Endothelial cell of umbilical vein (primary cell): ENCODE data around the gene TMEM89. TPM values are rescaled to one million over a fixed set of nuclear protein-coding genes. Genes with fewer than 3 reads are reported as not detected.

ENCODE experiments used
- BruUV-seq: library from RNA; stranded (reverse); fragments of 400-500 nt; replicated peaks from 2 replicates; lab custom pipeline; 2021; lab: Mats Ljungman, UMichigan
- CTCF ChIA-PET: fragments of 300-600, 350-600 bp; sonication (Branson Sonifier 250); formaldehyde crosslinking; loops from one replicate; lab custom pipeline; 2021; ENCODE audit warnings: antibody characterized with exemption, inconsistent platforms; lab: Charles Lee
- POLR2A ChIA-PET: fragments of 300-600, 350-600 bp; sonication (Branson Sonifier 250); formaldehyde crosslinking; loops from one replicate; lab custom pipeline; 2021; ENCODE audit warnings: antibody characterized with exemption, inconsistent platforms; lab: Charles Lee
- DNase-seq: peaks from one replicate; pipeline ENCODE4 v3.0.0-alpha.2; 2011; ENCODE audit warnings: low read depth, low spot score
- FAIRE-seq: peaks from 2 replicates; lab custom pipeline; 2011; peaks lifted over from hg19 to GRCh38; lab: Jason Lieb, UNC
- H2AFZ ChIP-seq: 2 replicates; pipeline ENCODE4 v1.6.0; 2012; ENCODE audit warnings: low read depth, low read length, control low read depth, inconsistent platforms
- H3K27ac ChIP-seq: 2 replicates; pipeline ENCODE4 v1.5.1; 2011; ENCODE audit warnings: low read depth, mild to moderate bottlenecking, control low read depth, low read length, moderate library complexity; ENCODE audit not compliant: insufficient read depth
- H3K27me3 ChIP-seq, 2 experiments: 2 replicates each; pipeline versions ENCODE4 v1.6.0 to v1.6.1; 2011; ENCODE audit warnings: low read length in 2 of 2, mixed read lengths in 1 of 2; ENCODE audit not compliant: control insufficient read depth in 2 of 2, insufficient read depth in 2 of 2
- H3K36me3 ChIP-seq, 2 experiments: 2 replicates in 1 of 2; 3 replicates in 1 of 2; pipeline ENCODE4 v1.5.1; 2011; ENCODE audit warnings: low read length in 2 of 2, mild to moderate bottlenecking in 1 of 2, moderate library complexity in 1 of 2; ENCODE audit not compliant: control insufficient read depth in 2 of 2, insufficient read depth in 2 of 2; ENCODE audit errors: extremely low read depth in 1 of 2
- H3K4me1 ChIP-seq: 3 replicates; pipeline ENCODE4 v1.5.1; 2011; ENCODE audit warnings: mild to moderate bottlenecking, low read length; ENCODE audit not compliant: control insufficient read depth, insufficient read depth; ENCODE audit errors: extremely low read depth
- H3K4me2 ChIP-seq: 2 replicates; pipeline ENCODE4 v1.6.1; 2011; ENCODE audit warnings: low read length, control low read depth, mixed read lengths; ENCODE audit not compliant: insufficient read depth
- H3K4me3 ChIP-seq, 3 experiments: fragments of 200-600 bp in 1 of 3; sonication (generic), shearing (Covaris generic) in 1 of 3; replicated peaks in 1 of 3; 2 replicates each; pipeline ENCODE4 v1.5.1; 2011 to 2016; ENCODE audit warnings: control low read depth in 3 of 3, low read length in 3 of 3, mild to moderate bottlenecking in 2 of 3, inconsistent platforms in 1 of 3, low read depth in 1 of 3, moderate library complexity in 1 of 3; ENCODE audit not compliant: insufficient read depth in 1 of 3
- H3K79me2 ChIP-seq: 2 replicates; pipeline ENCODE4 v1.6.0; 2012; ENCODE audit warnings: low read length, inconsistent platforms; ENCODE audit not compliant: control insufficient read depth, insufficient read depth
- H3K9ac ChIP-seq: replicated peaks from 2 replicates; pipeline ENCODE3; 2011; ENCODE audit warnings: low read length, control low read depth; ENCODE audit not compliant: insufficient read depth; ENCODE audit errors: extremely low read depth
- H3K9me1 ChIP-seq: replicated peaks from 3 replicates; pipeline ENCODE4 v1.6.0; 2011; ENCODE audit warnings: mild to moderate bottlenecking, low read length; ENCODE audit not compliant: control insufficient read depth, insufficient read depth; ENCODE audit errors: extremely low read depth
- H3K9me3 ChIP-seq: replicated peaks from 2 replicates; pipeline ENCODE4 v1.5.1; 2012; ENCODE audit warnings: low read length, inconsistent platforms; ENCODE audit not compliant: control insufficient read depth, insufficient read depth
- H4K20me1 ChIP-seq: replicated peaks from 2 replicates; pipeline ENCODE3; 2011; ENCODE audit warnings: mild to moderate bottlenecking, low read length; ENCODE audit not compliant: control insufficient read depth, insufficient read depth; ENCODE audit errors: extremely low read depth
- JUN ChIP-seq: IDR thresholded peaks from 2 replicates; pipeline ENCODE4 v1.6.1; 2011; ENCODE audit warnings: borderline replicate concordance, low read depth; ENCODE audit not compliant: insufficient read length, insufficient read depth
- POLR2AphosphoS5 ChIP-seq: IDR thresholded peaks from 2 replicates; pipeline ENCODE4 v1.6.1; 2012; ENCODE audit warnings: low read depth, mild to moderate bottlenecking, control low read depth, low read length, moderate library complexity; ENCODE audit not compliant: insufficient read depth
- dilution Hi-C: fragments of 300-500 bp; cut with MboI; formaldehyde crosslinking; loops from one replicate; pipeline ENCODE4 v1.15.0; 2019; ENCODE audit warnings: low sequenced_read_pairs; ENCODE audit not compliant: extremely low pct_ligation_motif_present
- intact Hi-C: fragments of 100-400 bp; cut with micrococcal nuclease; formaldehyde crosslinking; loops from one replicate; pipeline ENCODE4 v1.10.0; 2022
- polyA plus RNA-seq, 4 experiments: library from polyadenylated mRNA; depleted of rRNA in 3 of 4; stranded (reverse) in 3 of 4; unstranded in 1 of 4; fragments of >200 nt; gene quantifications; 2 replicates each; pipeline versions ENCODE4 v1.2.1 to v1.2.3, GENCODE V29; 2011 to 2012; ENCODE audit warnings: missing spikeins in 1 of 4
- total RNA-seq: library from RNA; stranded (reverse); gene quantifications from 2 replicates; pipeline ENCODE4 v1.2.3, GENCODE V29; 2021
- TF ChIP-seq, protein P1 (sequence below), 2 donors: IDR thresholded peaks; 1 replicate in 1 of 2; 2 replicates in 1 of 2; pipeline ENCODE4 v1.5.1; 2011; ENCODE audit warnings: low read length in 2 of 2, mild to moderate bottlenecking in 2 of 2, moderate library complexity in 2 of 2, control low read depth in 1 of 2, inconsistent platforms in 1 of 2, low read depth in 1 of 2; ENCODE audit not compliant: insufficient read depth in 1 of 2; ENCODE audit errors: extremely low read depth in 1 of 2

TMEM89 gene
- total and polyA plus RNA-seq, 2 donors (not counting 3 experiments of a cell fraction or from before 2014, with no cell fraction given), result not detected

DNA sequence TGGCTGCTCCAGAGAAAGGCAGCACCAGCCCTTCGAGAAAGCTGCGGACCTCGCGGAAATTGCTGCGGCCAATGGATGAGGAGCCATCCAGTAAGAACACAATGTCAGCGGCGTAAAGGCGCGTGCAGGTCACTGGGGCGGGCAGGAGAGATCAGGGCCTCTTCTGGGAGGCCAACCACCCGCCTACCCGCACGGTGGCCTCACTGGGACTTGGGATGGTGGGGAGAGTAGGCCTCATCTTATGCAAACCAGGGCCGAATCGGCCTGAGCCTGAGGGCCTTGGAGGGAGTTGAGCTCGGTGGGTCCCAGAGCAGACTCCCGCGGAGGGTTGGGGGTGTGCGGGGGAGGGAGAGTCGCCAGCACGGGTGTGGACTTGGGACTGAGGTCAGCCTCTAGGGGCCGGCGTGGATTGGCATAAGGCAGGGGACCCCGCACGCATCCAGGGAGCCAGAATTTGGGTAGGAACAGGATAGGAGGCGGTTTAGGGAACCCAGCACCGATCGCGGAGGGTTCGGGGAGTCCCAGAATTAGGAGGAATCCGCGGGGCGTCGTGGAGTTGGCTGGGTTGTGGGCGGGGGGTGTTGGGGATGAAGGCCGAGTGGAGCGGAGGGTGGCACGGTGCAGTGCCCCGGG, 27.0 kb downstream of the TMEM89 start:
- Histone ChIP-seq H3K9ac (no peak overlapping the region), H3K9me1 (no peaks in the 10 kb centered on the region), H2AFZ (no peak overlapping the region), H3K36me3 (peaks cover 0 to 8% of the 10 kb centered on the region in 2 experiments), H3K9me3 (no peaks in the 10 kb centered on the region), H3K4me3 (no peak overlapping the region), H3K27ac (no peak overlapping the region), H3K27me3 (peaks cover 8 to 9% of the 10 kb centered on the region in 2 experiments), H3K4me2 (no peak overlapping the region), H3K4me1 (peaks cover 6% of the 10 kb centered on the region), H4K20me1 (no peaks in the 10 kb centered on the region), H3K79me2 (no peaks in the 10 kb centered on the region)
- POLR2A ChIA-PET, result no interaction called here
- intact Hi-C loops, result no loop called here
- CTCF ChIA-PET, result no interaction called here
- DNase-seq, result no peak
- no TSS peak for BruUV-seq
- dilution Hi-C loops, result no loop called here
- FAIRE-seq, result no peak
- no peak for TF ChIP-seq JUN

DNA sequence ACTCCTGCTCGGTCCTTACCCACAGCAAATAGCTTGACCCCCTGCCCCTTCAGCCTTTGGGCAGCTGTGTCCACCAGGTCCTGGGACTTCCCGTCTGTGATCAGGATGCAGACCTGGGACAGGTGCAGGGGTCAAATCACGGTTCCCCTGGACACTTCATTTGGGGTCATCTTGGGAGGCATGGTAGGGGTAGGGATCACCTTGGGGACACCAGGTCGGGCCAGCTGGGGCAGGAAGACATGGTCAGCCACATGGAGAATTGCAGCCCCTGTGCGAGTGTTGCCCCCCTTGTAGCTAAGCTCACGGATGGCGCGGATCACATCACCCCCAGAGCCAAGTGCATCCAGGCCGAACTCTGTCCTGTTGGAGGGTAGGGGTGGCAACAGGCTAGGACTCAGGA, 28.2 kb downstream of the TMEM89 start:
- Histone ChIP-seq H3K4me1 (peaks cover 6% of the 10 kb centered on the region), H3K9me1 (no peaks in the 10 kb centered on the region), H3K27ac (no peak overlapping the region), H3K79me2 (no peaks in the 10 kb centered on the region), H2AFZ (no peak overlapping the region), H4K20me1 (no peaks in the 10 kb centered on the region), H3K4me3 (no peak overlapping the region), H3K9me3 (no peaks in the 10 kb centered on the region), H3K27me3 (peaks cover 9 to 11% of the 10 kb centered on the region in 2 experiments), H3K36me3 (peaks cover 0 to 2% of the 10 kb centered on the region in 2 experiments), H3K4me2 (no peak overlapping the region), H3K9ac (no peak overlapping the region)
- intact Hi-C loops (no loop called here), dilution Hi-C loops (no loop called here)
- BruUV-seq, result no TSS peak
- FAIRE-seq (no peak), DNase-seq (no peak)
- ChIA-PET POLR2A (no interaction called here), CTCF (interaction anchor here (1.4 kb wide), 1 partner anchor 8 kb away, joined by 3 read pairs; no protein-coding TSS in a partner anchor)
- TF ChIP-seq, protein P1, sequence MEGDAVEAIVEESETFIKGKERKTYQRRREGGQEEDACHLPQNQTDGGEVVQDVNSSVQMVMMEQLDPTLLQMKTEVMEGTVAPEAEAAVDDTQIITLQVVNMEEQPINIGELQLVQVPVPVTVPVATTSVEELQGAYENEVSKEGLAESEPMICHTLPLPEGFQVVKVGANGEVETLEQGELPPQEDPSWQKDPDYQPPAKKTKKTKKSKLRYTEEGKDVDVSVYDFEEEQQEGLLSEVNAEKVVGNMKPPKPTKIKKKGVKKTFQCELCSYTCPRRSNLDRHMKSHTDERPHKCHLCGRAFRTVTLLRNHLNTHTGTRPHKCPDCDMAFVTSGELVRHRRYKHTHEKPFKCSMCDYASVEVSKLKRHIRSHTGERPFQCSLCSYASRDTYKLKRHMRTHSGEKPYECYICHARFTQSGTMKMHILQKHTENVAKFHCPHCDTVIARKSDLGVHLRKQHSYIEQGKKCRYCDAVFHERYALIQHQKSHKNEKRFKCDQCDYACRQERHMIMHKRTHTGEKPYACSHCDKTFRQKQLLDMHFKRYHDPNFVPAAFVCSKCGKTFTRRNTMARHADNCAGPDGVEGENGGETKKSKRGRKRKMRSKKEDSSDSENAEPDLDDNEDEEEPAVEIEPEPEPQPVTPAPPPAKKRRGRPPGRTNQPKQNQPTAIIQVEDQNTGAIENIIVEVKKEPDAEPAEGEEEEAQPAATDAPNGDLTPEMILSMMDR (IDR thresholded peaks at IDR 0.05; ENCODE audit: extremely low read depth in 1 of 2, insufficient read depth in 1 of 2, low read depth in 1 of 2, low read length in 2 of 2), result no peak
- no peak for TF ChIP-seq POLR2AphosphoS5
